HepG2 (cell line): ENCODE results near the gene DPYSL3. TPM values are rescaled to one million over a fixed set of nuclear protein-coding genes. Genes with fewer than 3 reads are reported as not detected.

Experiments
- ATAC-seq: fragments of 200-7000 bp; cut with Tn5 transposase; 3 replicates; pipeline ENCODE4 v1.9.1; 2020; ENCODE audit warnings: mild to moderate bottlenecking, moderate library complexity
- BruUV-seq: library from RNA; stranded (reverse); fragments of 400-500 nt; replicated peaks from 2 replicates; lab custom pipeline; 2021; lab: Mats Ljungman, UMichigan
- CTCF ChIA-PET: fragments of 300-600 bp; formaldehyde crosslinking; extraction: SDS; loops from one replicate; lab custom pipeline; 2021; ENCODE audit warnings: low total read pairs, inconsistent platforms, low intra/inter-chr PET ratio; lab: Yijun Ruan, JAX
- POLR2A ChIA-PET: fragments of 350-600 bp; sonication (Branson Sonifier 250); formaldehyde crosslinking; loops from one replicate; lab custom pipeline; 2020; ENCODE audit warnings: antibody characterized with exemption, inconsistent platforms; lab: Yijun Ruan, JAX
- DNase-seq: peaks from one replicate; pipeline ENCODE4 v3.0.0-alpha.2; 2015; ENCODE audit warnings: low spot score
- FAIRE-seq: peaks from 3 replicates; lab custom pipeline; 2011; peaks lifted over from hg19 to GRCh38; lab: Jason Lieb, UNC
- H2AFZ ChIP-seq: one replicate; pipeline ENCODE4 v1.6.1; 2011; ENCODE audit warnings: low read length, inconsistent platforms
- H3K27ac ChIP-seq: fragments of 300-600 bp; 3 replicates; pipeline ENCODE4 v1.8.0; 2011; ENCODE audit warnings: mixed run types, mild to moderate bottlenecking, mixed read lengths, low read length, inconsistent platforms; ENCODE audit not compliant: insufficient read depth; ENCODE audit errors: extremely low read length
- H3K27me3 ChIP-seq, 2 experiments: fragments of 200-600 bp in 1 of 2; 2 replicates in 1 of 2; 3 replicates in 1 of 2; pipeline versions ENCODE4 v1.6.0 to v1.8.0; 2011; ENCODE audit warnings: low read length in 2 of 2, mild to moderate bottlenecking in 2 of 2, moderate library complexity in 2 of 2, inconsistent platforms in 1 of 2; ENCODE audit not compliant: insufficient read depth in 2 of 2, control insufficient read depth in 1 of 2
- H3K36me3 ChIP-seq, 2 experiments: fragments of 200-600 bp in 1 of 2; replicated peaks in 1 of 2; 2 replicates in 1 of 2; 3 replicates in 1 of 2; pipeline versions ENCODE4 v1.5.1 to v1.8.0; 2011; ENCODE audit warnings: low read length in 2 of 2, inconsistent platforms in 1 of 2; ENCODE audit not compliant: insufficient read depth in 2 of 2, control insufficient read depth in 1 of 2
- H3K4me1 ChIP-seq: 2 replicates; pipeline ENCODE4 v1.5.1; 2012; ENCODE audit warnings: low read length, inconsistent platforms; ENCODE audit not compliant: insufficient read depth
- H3K4me2 ChIP-seq: 2 replicates; pipeline ENCODE4 v1.6.0; 2011; ENCODE audit warnings: low read depth, low read length, inconsistent platforms
- H3K4me3 ChIP-seq, 3 experiments: fragments of 200-600 bp in 1 of 3; sonication (generic), shearing (Covaris generic) in 1 of 3; replicated peaks in 1 of 3; 2 replicates each; pipeline ENCODE4 v1.5.1; 2011 to 2016; ENCODE audit warnings: low read length in 3 of 3, inconsistent platforms in 2 of 3, low read depth in 2 of 3, mild to moderate bottlenecking in 2 of 3, control low read depth in 1 of 3, mixed read lengths in 1 of 3; ENCODE audit not compliant: insufficient read depth in 1 of 3
- H3K79me2 ChIP-seq: one replicate; pipeline ENCODE4 v1.6.1; 2011; ENCODE audit warnings: low read length, inconsistent platforms; ENCODE audit not compliant: insufficient read depth
- H3K9ac ChIP-seq: 2 replicates; pipeline ENCODE4 v1.6.0; 2011; ENCODE audit warnings: mild to moderate bottlenecking, low read depth, low read length, inconsistent platforms; ENCODE audit not compliant: insufficient read depth
- H3K9me3 ChIP-seq: 2 replicates; pipeline ENCODE4 v1.5.1; 2012; ENCODE audit warnings: mild to moderate bottlenecking, low read length
- H4K20me1 ChIP-seq: 2 replicates; pipeline ENCODE4 v1.6.0; 2011; ENCODE audit warnings: inconsistent platforms, mild to moderate bottlenecking, low read length, moderate library complexity; ENCODE audit not compliant: insufficient read depth
- DNMT3B ChIP-seq: conservative IDR thresholded peaks from 2 replicates; pipeline ENCODE4 v1.6.1; 2016; ENCODE audit warnings: missing biosample characterization, control low read depth
- IRF2 ChIP-seq: IDR thresholded peaks from 2 replicates; pipeline ENCODE4 v1.6.1; 2018; ENCODE audit warnings: missing genetic modification reagents, missing compliant biosample characterization
- NFIB ChIP-seq: sonication (generic); formaldehyde crosslinking; IDR thresholded peaks from 2 replicates; pipeline ENCODE4 v1.9.0; 2021; ENCODE audit warnings: missing genetic modification reagents, mild to moderate bottlenecking, borderline replicate concordance
- SIX1 ChIP-seq: sonication (generic); formaldehyde crosslinking; IDR thresholded peaks from 2 replicates; pipeline ENCODE4 v1.4.0; 2020; ENCODE audit warnings: missing genetic modification reagents, borderline replicate concordance
- SPEN ChIP-seq: sonication (generic); formaldehyde crosslinking; IDR thresholded peaks from 2 replicates; pipeline ENCODE4 v1.5.1; 2020; ENCODE audit warnings: low read depth, mild to moderate bottlenecking, missing genetic modification reagents
- SRSF4 ChIP-seq: fragments of 200-400 bp; formaldehyde crosslinking; IDR thresholded peaks from one replicate; pipeline ENCODE4 v1.6.1; 2018; ENCODE audit warnings: mild to moderate bottlenecking, low read depth, low read length, moderate library complexity; ENCODE audit not compliant: poor library complexity, severe bottlenecking
- TRIM24 ChIP-seq: sonication (generic); formaldehyde crosslinking; IDR thresholded peaks from 2 replicates; pipeline ENCODE4 v1.8.0; 2022; ENCODE audit warnings: mild to moderate bottlenecking, missing genetic modification reagents
- ZNF136 ChIP-seq: sonication (generic); formaldehyde crosslinking; IDR thresholded peaks from 2 replicates; pipeline ENCODE4 v1.8.1; 2022; ENCODE audit warnings: low read depth, mild to moderate bottlenecking, moderate library complexity, missing genetic modification reagents
- ZNF232 ChIP-seq: sonication (generic); formaldehyde crosslinking; IDR thresholded peaks from 2 replicates; pipeline ENCODE4 v1.4.0; 2020; ENCODE audit warnings: missing genetic modification reagents, borderline replicate concordance
- ZNF383 ChIP-seq: sonication (generic); formaldehyde crosslinking; IDR thresholded peaks from 2 replicates; pipeline ENCODE4 v1.4.0; 2020; ENCODE audit warnings: missing genetic modification reagents, mild to moderate bottlenecking, borderline replicate concordance
- ZNF441 ChIP-seq: sonication (generic); formaldehyde crosslinking; IDR thresholded peaks from 2 replicates; pipeline ENCODE4 v1.7.0; 2021; ENCODE audit warnings: missing genetic modification reagents, borderline replicate concordance
- ZNF891 ChIP-seq: sonication (generic); formaldehyde crosslinking; IDR thresholded peaks from 2 replicates; pipeline ENCODE4 v1.5.0; 2020; ENCODE audit warnings: mild to moderate bottlenecking, missing genetic modification reagents
- ZSCAN31 ChIP-seq: sonication (generic); formaldehyde crosslinking; IDR thresholded peaks from 2 replicates; pipeline ENCODE4 v1.5.0; 2020; ENCODE audit warnings: low read depth, mild to moderate bottlenecking, missing genetic modification reagents
- WGBS: methylation state at CpG from one replicate; pipeline ENCODE4 v1.1.6; 2017; ENCODE audit warnings: low lambda C conversion rate; 5-methylcytosine and 5-hydroxymethylcytosine counted together
- in situ Hi-C: cut with HindIII; loops from 2 replicates; pipeline ENCODE4 v1.10.0; 2017; ENCODE audit warnings: low pct_unique_long_range_greater_than_20kb; ENCODE audit not compliant: extremely low pct_ligation_motif_present
- intact Hi-C: fragments of 100-400 bp; cut with micrococcal nuclease; formaldehyde crosslinking; loops from one replicate; pipeline ENCODE4 v1.10.0; 2022; ENCODE audit not compliant: unreplicated experiment
- polyA plus RNA-seq, 8 experiments: library from polyadenylated mRNA; depleted of rRNA in 3 of 8; stranded (reverse) in 7 of 8; unstranded in 1 of 8; fragments of >200 nt; fragmentation: Illumina TruSeq in 4 of 8; extraction: Trizol in 4 of 8; gene quantifications; 2 replicates each; pipeline versions ENCODE4 v1.2.1 to v1.2.3, GENCODE V29; 2011 to 2016; ENCODE audit warnings: low read depth in 4 of 8, missing spikeins in 1 of 8, mixed read lengths in 1 of 8; ENCODE audit not compliant: insufficient read depth in 1 of 8
- total RNA-seq, 5 experiments: library from RNA; depleted of rRNA; stranded (reverse); fragments of >200 nt; fragmentation: Illumina TruSeq; extraction: Trizol; gene quantifications; 2 replicates each; pipeline ENCODE4 v1.2.3, GENCODE V29; 2016; ENCODE audit warnings: low read depth in 1 of 5
- TF ChIP-seq, protein P1 (sequence below): sonication (generic); formaldehyde crosslinking; IDR thresholded peaks from 2 replicates; pipeline ENCODE4 v1.8.0; 2022; ENCODE audit warnings: mild to moderate bottlenecking, missing genetic modification reagents
- TF ChIP-seq, protein P2 (sequence below): sonication (generic); formaldehyde crosslinking; IDR thresholded peaks from 2 replicates; pipeline ENCODE4 v1.4.0; 2020; ENCODE audit warnings: missing genetic modification reagents
- TF ChIP-seq, protein P3 (sequence below): sonication (generic); formaldehyde crosslinking; IDR thresholded peaks from 2 replicates; pipeline ENCODE4 v1.5.1; 2020; ENCODE audit warnings: mild to moderate bottlenecking, missing genetic modification reagents, moderate library complexity
- TF ChIP-seq, protein P4 (sequence below): sonication (generic); formaldehyde crosslinking; IDR thresholded peaks from 2 replicates; pipeline ENCODE4 v1.4.0; 2020; ENCODE audit warnings: missing genetic modification reagents

Gene DPYSL3
- total and polyA plus RNA-seq, 2 of the 13 experiments (the other 11 are each of a cell fraction or from before 2014, with no cell fraction given), result 0.08 to 0.15 TPM

DNA sequence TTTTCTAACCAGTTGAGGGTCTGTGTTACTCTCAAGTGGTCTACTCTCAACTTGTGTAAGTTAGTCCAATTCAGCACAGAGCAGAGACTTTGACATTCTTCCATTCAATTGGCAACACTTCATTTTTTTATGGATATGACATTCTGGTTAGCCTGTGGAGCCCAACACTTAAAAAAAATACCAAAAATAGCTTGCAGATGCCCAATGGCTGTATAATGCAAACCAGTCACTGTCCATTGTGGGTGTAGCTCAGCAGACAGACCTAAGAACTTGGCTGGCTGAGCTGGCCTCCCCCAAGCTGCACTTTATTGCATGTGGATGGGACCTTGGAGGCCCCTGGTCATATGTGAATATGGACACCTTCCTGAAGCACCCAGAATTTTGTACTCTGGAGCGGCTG is 103.2 kb downstream of the DPYSL3 start (continued):
- TF ChIP-seq IRF2 (no peak), ZNF891 (CRISPR knock-in tag) (no peak), TRIM24 (CRISPR knock-in tag) (no peak)
- TF ChIP-seq, protein P1, sequence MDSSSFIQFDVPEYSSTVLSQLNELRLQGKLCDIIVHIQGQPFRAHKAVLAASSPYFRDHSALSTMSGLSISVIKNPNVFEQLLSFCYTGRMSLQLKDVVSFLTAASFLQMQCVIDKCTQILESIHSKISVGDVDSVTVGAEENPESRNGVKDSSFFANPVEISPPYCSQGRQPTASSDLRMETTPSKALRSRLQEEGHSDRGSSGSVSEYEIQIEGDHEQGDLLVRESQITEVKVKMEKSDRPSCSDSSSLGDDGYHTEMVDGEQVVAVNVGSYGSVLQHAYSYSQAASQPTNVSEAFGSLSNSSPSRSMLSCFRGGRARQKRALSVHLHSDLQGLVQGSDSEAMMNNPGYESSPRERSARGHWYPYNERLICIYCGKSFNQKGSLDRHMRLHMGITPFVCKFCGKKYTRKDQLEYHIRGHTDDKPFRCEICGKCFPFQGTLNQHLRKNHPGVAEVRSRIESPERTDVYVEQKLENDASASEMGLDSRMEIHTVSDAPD (CRISPR knock-in tag), result no peak
- TF ChIP-seq, protein P2, sequence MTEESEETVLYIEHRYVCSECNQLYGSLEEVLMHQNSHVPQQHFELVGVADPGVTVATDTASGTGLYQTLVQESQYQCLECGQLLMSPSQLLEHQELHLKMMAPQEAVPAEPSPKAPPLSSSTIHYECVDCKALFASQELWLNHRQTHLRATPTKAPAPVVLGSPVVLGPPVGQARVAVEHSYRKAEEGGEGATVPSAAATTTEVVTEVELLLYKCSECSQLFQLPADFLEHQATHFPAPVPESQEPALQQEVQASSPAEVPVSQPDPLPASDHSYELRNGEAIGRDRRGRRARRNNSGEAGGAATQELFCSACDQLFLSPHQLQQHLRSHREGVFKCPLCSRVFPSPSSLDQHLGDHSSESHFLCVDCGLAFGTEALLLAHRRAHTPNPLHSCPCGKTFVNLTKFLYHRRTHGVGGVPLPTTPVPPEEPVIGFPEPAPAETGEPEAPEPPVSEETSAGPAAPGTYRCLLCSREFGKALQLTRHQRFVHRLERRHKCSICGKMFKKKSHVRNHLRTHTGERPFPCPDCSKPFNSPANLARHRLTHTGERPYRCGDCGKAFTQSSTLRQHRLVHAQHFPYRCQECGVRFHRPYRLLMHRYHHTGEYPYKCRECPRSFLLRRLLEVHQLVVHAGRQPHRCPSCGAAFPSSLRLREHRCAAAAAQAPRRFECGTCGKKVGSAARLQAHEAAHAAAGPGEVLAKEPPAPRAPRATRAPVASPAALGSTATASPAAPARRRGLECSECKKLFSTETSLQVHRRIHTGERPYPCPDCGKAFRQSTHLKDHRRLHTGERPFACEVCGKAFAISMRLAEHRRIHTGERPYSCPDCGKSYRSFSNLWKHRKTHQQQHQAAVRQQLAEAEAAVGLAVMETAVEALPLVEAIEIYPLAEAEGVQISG (CRISPR knock-in tag), result no peak

DNA sequence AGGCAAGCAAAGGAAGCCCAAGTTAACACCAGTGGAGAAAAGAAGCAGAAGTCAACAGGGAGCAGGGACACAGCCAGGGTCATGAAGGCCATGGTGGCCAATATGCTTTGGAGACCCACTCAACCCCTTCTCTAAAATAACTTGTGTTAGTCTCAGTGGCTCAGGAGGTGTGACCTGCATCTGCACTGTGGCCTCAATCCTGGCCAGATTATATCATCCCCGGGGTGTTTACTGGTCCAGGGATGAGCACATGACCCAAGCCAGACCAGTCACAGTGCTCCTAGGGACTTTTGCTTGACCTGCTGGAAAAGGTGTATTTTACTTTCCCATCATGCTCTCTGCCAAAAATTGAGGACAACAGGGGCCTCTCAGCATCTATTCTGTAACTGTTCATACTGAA is 105.2 kb downstream of the DPYSL3 start:
- Histone ChIP-seq H3K4me2 (no peak overlapping the region), H3K36me3 (no peaks in the 10 kb centered on the region), H3K27me3 (no peaks in the 10 kb centered on the region), H3K79me2 (no peaks in the 10 kb centered on the region), H3K27ac (no peak overlapping the region), H3K9me3 (no peaks in the 10 kb centered on the region), H2AFZ (no peak overlapping the region), H3K4me1 (no peaks in the 10 kb centered on the region), H4K20me1 (no peaks in the 10 kb centered on the region), H3K4me3 (no peak overlapping the region), H3K9ac (no peak overlapping the region)
- FAIRE-seq (no peak), DNase-seq (no peak), ATAC-seq (no peak)
- no CpG with 5 or more reads among the region's 1 CpG for WGBS
- ChIA-PET CTCF (no interaction called here), POLR2A (no interaction called here)
- in situ Hi-C loops (no loop called here), intact Hi-C loops (no loop called here)
- BruUV-seq, result no TSS peak
- TF ChIP-seq, protein P3, sequence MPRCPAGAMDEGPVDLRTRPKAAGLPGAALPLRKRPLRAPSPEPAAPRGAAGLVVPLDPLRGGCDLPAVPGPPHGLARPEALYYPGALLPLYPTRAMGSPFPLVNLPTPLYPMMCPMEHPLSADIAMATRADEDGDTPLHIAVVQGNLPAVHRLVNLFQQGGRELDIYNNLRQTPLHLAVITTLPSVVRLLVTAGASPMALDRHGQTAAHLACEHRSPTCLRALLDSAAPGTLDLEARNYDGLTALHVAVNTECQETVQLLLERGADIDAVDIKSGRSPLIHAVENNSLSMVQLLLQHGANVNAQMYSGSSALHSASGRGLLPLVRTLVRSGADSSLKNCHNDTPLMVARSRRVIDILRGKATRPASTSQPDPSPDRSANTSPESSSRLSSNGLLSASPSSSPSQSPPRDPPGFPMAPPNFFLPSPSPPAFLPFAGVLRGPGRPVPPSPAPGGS (CRISPR knock-in tag), result no peak
- no peak for TF ChIP-seq ZNF441
- TF ChIP-seq SPEN (CRISPR knock-in tag), result no peak
- no peak for TF ChIP-seq DNMT3B (CRISPR knock-in tag)
- no peak for TF ChIP-seq SRSF4
- no peak for TF ChIP-seq ZSCAN31 (CRISPR knock-in tag)
- no peak for TF ChIP-seq ZNF383 (CRISPR knock-in tag)
- TF ChIP-seq IRF2, result no peak
- TF ChIP-seq ZNF232, result no peak
- TF ChIP-seq ZNF136 (CRISPR knock-in tag), result no peak
- no peak for TF ChIP-seq NFIB (CRISPR knock-in tag)
- TF ChIP-seq, protein P4, sequence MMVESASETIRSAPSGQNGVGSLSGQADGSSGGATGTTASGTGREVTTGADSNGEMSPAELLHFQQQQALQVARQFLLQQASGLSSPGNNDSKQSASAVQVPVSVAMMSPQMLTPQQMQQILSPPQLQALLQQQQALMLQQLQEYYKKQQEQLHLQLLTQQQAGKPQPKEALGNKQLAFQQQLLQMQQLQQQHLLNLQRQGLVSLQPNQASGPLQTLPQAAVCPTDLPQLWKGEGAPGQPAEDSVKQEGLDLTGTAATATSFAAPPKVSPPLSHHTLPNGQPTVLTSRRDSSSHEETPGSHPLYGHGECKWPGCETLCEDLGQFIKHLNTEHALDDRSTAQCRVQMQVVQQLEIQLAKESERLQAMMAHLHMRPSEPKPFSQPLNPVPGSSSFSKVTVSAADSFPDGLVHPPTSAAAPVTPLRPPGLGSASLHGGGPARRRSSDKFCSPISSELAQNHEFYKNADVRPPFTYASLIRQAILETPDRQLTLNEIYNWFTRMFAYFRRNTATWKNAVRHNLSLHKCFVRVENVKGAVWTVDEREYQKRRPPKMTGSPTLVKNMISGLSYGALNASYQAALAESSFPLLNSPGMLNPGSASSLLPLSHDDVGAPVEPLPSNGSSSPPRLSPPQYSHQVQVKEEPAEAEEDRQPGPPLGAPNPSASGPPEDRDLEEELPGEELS, result no peak
- no peak for TF ChIP-seq SIX1 (CRISPR knock-in tag)
